Lung (tissue), 12 donors: Measurements from ENCODE around the gene SDHAF2. TPM values are rescaled to one million over a fixed set of nuclear protein-coding genes. Genes with fewer than 3 reads are reported as not detected.
"Not testable (repeated sequence)": the region's sequence is repeated elsewhere in the genome, so short reads cannot be mapped to it uniquely, and the experiment has no call there.

ENCODE experiments used
- ATAC-seq: fragments of 200-7000 bp; cut with Tn5 transposase; one replicate; pipeline ENCODE4 v1.9.1; 2020; ENCODE audit warnings: moderate number of reproducible peaks; ENCODE audit not compliant: insufficient read depth, low FRiP score
- DNase-seq, 3 donors: peaks; one replicate each; pipeline ENCODE4 v3.0.0-alpha.2; 2013 to 2017
- H3K27ac ChIP-seq, 2 donors: one replicate each; pipeline ENCODE4 v1.5.1; 2013; ENCODE audit warnings: mild to moderate bottlenecking in 2 of 2, moderate library complexity in 2 of 2, control low read depth in 1 of 2, inconsistent platforms in 1 of 2, low read depth in 1 of 2, low read length in 1 of 2
- H3K27me3 ChIP-seq, 3 donors: one replicate each; pipeline ENCODE4 v1.5.1; 2013; ENCODE audit warnings: low read length in 2 of 3; ENCODE audit not compliant: control insufficient read depth in 3 of 3, insufficient read depth in 3 of 3
- H3K36me3 ChIP-seq, 4 donors: one replicate each; pipeline ENCODE4 v1.5.1; 2013; ENCODE audit warnings: low read length in 4 of 4, mild to moderate bottlenecking in 1 of 4, moderate library complexity in 1 of 4; ENCODE audit not compliant: control insufficient read depth in 4 of 4, insufficient read depth in 4 of 4
- H3K4me1 ChIP-seq, 5 donors: one replicate each; pipeline ENCODE4 v1.5.1; 2013; ENCODE audit warnings: low read length in 5 of 5, mild to moderate bottlenecking in 2 of 5, moderate library complexity in 1 of 5; ENCODE audit not compliant: control insufficient read depth in 5 of 5, insufficient read depth in 5 of 5
- H3K4me3 ChIP-seq: one replicate; pipeline ENCODE4 v1.5.1; 2013; ENCODE audit warnings: mild to moderate bottlenecking, control low read depth, moderate library complexity
- H3K9ac ChIP-seq, 2 donors: one replicate each; pipeline ENCODE4 v1.5.1; 2013; ENCODE audit warnings: low read length in 2 of 2, control low read depth in 1 of 2; ENCODE audit not compliant: insufficient read depth in 1 of 2
- H3K9me3 ChIP-seq, 4 donors: one replicate each; pipeline ENCODE4 v1.5.1; 2013; ENCODE audit warnings: low read length in 3 of 4, mild to moderate bottlenecking in 1 of 4, moderate library complexity in 1 of 4; ENCODE audit not compliant: control insufficient read depth in 4 of 4, insufficient read depth in 3 of 4
- WGBS, 2 donors: extraction: QIAGEN DNeasy Blood & Tissue Kit; methylation state at CpG; one replicate each; pipeline ENCODE4 v1.1.7; 2013; 5-methylcytosine and 5-hydroxymethylcytosine counted together
- polyA plus RNA-seq, 2 donors: library from polyadenylated mRNA; stranded (reverse); fragments of 200-250 nt; gene quantifications; one replicate each; pipeline ENCODE4 v1.2.1, GENCODE V29; 2013
- total RNA-seq, 2 donors: library from RNA; depleted of rRNA in 1 of 2; stranded (reverse); fragments of >200 nt in 1 of 2; gene quantifications; one replicate each; pipeline ENCODE4 v1.2.1, GENCODE V29; 2014 to 2021
- TF ChIP-seq, protein P1 (sequence below): IDR thresholded peaks from 2 replicates; pipeline ENCODE4 v1.5.1; 2012; ENCODE audit warnings: mild to moderate bottlenecking; ENCODE audit errors: control extremely low read depth, extremely low read depth
- donor health status: control.
- donor health status: control.
- donor health status: Bipolar disorder and iron deficiency.
- donor health status: healthy.
- donor health status: DM: yes; HTN: yes; CAD: no.

The SDHAF2 gene
- total and polyA plus RNA-seq, 4 donors = 39.6 to 53.4 (median 43.9) TPM

DNA sequence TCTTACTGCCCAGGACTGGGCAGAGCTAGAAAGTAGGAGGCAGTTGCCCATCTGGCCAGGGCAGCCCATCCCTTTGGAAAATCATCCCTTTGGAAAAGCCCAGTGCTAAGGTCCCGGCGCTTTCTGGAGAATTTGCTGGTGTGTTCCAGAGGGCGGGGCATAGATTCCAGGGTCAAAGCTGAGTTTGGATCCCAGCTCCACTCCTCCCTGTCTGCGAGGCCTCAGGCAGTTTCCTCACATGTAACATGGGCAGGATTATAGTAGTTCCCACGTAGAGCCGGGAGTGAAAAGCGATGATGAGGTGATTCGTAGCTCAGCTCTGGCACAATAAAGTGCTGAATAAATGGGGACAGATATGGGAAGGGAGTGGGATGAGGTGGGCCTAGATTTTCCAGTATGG, 47.2 kb downstream of the SDHAF2 start:
- Histone ChIP-seq H3K27me3 (no peaks in the 10 kb centered on the region), H3K4me3 (no peak overlapping the region), H3K9ac (no peak overlapping the region), H3K27ac (no peak overlapping the region), H3K4me1 (no peaks in the 10 kb centered on the region), H3K9me3 (no peaks in the 10 kb centered on the region), H3K36me3 (peaks cover 0 to 2% (median 0%) of the 10 kb centered on the region in 4 donors)
- TF ChIP-seq, protein P1, sequence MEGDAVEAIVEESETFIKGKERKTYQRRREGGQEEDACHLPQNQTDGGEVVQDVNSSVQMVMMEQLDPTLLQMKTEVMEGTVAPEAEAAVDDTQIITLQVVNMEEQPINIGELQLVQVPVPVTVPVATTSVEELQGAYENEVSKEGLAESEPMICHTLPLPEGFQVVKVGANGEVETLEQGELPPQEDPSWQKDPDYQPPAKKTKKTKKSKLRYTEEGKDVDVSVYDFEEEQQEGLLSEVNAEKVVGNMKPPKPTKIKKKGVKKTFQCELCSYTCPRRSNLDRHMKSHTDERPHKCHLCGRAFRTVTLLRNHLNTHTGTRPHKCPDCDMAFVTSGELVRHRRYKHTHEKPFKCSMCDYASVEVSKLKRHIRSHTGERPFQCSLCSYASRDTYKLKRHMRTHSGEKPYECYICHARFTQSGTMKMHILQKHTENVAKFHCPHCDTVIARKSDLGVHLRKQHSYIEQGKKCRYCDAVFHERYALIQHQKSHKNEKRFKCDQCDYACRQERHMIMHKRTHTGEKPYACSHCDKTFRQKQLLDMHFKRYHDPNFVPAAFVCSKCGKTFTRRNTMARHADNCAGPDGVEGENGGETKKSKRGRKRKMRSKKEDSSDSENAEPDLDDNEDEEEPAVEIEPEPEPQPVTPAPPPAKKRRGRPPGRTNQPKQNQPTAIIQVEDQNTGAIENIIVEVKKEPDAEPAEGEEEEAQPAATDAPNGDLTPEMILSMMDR = no peak
- WGBS, 2 donors = 66 to 79% methylated on average over 8 of the region's 8 CpGs
- no peak for ATAC-seq
- no peak for DNase-seq

DNA sequence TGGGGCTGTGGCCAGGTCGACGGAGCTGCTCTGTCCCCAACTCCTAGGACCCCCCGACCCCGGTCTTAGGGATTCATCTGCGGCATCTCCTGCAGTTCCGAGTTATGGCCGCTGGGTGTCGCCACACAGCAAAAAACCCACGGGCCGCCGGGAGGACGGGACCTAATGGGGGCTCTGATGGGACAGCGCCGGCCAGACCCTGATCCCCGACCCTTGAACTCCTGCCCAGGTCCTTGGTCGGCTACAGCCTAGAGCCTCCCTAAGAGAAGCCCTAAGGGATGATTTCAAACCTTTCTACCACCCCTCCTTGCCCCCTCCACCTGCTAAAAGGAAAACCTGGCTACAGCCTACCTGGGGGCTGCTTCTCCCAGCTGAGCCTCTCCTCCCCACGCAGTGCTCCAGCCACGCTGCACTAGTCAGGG, 47.8 kb downstream of the SDHAF2 start:
- no peak overlapping the region for H3K9ac ChIP-seq
- no peak overlapping the region for H3K27ac ChIP-seq
- no peaks in the 10 kb centered on the region for H3K4me1 ChIP-seq
- H3K9me3 ChIP-seq = no peaks in the 10 kb centered on the region
- H3K4me3 ChIP-seq = no peak overlapping the region
- TF ChIP-seq, protein P1 = peak; percentile 80
- WGBS, 2 donors = 4 to 5% methylated on average over 18 of the region's 18 CpGs
- no peak for ATAC-seq
- no peaks in the 10 kb centered on the region for H3K27me3 ChIP-seq
- H3K36me3 ChIP-seq = peaks cover 0 to 2% (median 0%) of the 10 kb centered on the region in 4 donors
- peak; percentile 42 to 63 (median 46) for DNase-seq

DNA sequence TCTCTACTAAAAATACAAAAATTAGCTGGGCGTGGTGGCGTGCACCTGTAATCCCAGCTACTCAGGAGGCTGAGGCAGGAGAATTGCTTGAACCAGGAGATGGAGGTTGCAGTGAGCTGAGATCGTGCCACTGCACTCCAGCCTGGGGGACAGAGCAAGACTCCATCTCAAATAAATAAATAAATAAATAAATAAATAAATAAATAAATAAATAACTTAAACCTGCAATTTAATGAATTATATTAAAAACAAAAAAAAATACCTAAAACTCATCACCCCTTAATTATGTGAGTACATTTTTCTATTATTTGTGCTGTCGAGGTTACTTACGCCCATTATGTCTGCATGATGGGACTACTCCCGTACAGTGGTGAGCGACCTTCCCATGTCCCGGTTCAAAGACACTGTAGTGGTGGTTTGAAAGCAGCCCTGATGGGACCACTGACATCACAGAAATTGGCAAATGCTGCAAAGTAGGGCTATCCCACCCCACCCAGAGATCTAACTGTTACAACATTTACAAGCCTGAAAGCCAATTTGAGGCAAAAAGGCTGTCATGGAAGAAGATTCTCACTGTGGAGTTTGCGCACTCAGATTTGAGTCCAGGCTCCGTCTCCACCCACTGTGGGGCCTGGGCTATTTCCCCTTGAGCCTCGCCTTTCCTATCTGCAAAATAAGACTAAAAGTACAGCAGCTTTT, 49.6 kb downstream of the SDHAF2 start:
- not testable (repeated sequence) for H3K4me3 ChIP-seq, H3K4me1 ChIP-seq, H3K36me3 ChIP-seq, ATAC-seq, H3K27ac ChIP-seq, H3K27me3 ChIP-seq, DNase-seq, H3K9ac ChIP-seq, H3K9me3 ChIP-seq
- 91 to 97% methylated on average over 11 of the region's 11 CpGs for WGBS, 2 donors

DNA sequence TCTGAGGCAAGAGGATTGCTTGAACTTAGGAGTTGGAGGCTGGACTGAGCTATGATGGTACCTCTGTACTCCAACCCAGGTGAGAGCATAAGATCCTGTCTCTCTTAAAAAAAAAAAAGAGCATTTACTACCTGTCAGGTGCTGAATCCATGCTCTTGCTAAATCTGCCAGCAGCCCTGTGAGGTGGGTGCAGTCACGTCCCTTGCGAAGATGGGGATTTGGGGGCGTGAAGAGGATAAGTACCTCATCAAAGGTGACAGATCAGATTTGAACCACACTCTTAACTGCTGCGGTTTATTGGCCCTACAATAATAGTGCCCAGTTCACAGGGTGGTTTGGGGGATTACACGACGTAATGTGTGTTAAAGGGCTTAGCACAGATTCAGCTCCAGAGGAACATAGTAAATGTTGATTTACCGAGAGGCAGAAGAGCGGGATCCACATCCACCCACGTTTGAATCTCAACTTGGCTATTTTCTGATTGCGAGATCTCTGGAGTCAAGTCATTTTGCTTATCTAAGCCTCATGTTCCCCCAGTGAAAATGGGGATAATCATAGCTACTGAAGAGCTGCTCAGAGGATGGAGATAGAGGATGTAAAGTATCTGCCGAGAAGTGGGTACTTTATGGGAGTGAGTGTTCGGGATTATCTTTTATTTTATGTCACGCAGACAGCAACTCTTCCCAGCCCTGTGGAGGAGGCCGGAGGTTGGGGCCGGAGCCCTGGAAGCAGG, 50.5 kb downstream of the SDHAF2 start:
- no peak for ATAC-seq
- Histone ChIP-seq H3K27me3 (no peaks in the 10 kb centered on the region), H3K9me3 (no peaks in the 10 kb centered on the region), H3K4me3 (no peak overlapping the region), H3K27ac (no peak overlapping the region), H3K36me3 (no peaks in the 10 kb centered on the region), H3K4me1 (no peaks in the 10 kb centered on the region), H3K9ac (no peak overlapping the region)
- no peak for DNase-seq
- 81 to 90% methylated on average over 15 of the region's 15 CpGs for WGBS, 2 donors
- TF ChIP-seq, protein P1 = no peak
